Stimulated activated naive B cell treated with anti-CD40 and anti-IgM and Interleukin-4, amounts not matched to agents 10 μg/mL and 1 μg/mL and 100 μg/mL, for 72 hours (primary cell): ENCODE data around the gene QKI.

Experiments
- ATAC-seq, 2 donors: fragments of 150-1000 bp; cut with Tn5 transposase; replicated peaks; 2 replicates each; pipeline ENCODE4 v1.10.0; 2021; ENCODE audit warnings: moderate library complexity in 1 of 2
- DNase-seq: peaks from one replicate; pipeline ENCODE4 v3.0.0; 2021
- H3K27ac Mint-ChIP-seq: one replicate; pipeline ENCODE4 v1.8.0; 2022; ENCODE audit warnings: mild to moderate bottlenecking, mixed read lengths
- H3K27me3 Mint-ChIP-seq, 2 donors: one replicate each; pipeline ENCODE4 v1.8.0; 2022; ENCODE audit warnings: mixed read lengths in 2 of 2
- H3K36me3 Mint-ChIP-seq, 2 donors: one replicate each; pipeline ENCODE4 v1.8.0; 2022; ENCODE audit warnings: mixed read lengths in 2 of 2, mild to moderate bottlenecking in 1 of 2
- H3K4me1 Mint-ChIP-seq, 2 donors: one replicate each; pipeline ENCODE4 v1.8.0; 2022; ENCODE audit warnings: mixed read lengths in 2 of 2, mild to moderate bottlenecking in 1 of 2
- H3K4me3 Mint-ChIP-seq, 2 donors: one replicate each; pipeline ENCODE4 v1.8.0; 2022; ENCODE audit warnings: mild to moderate bottlenecking in 2 of 2, mixed read lengths in 2 of 2, moderate library complexity in 1 of 2
- H3K9me3 Mint-ChIP-seq, 2 donors: one replicate each; pipeline ENCODE4 v1.8.0; 2022; ENCODE audit warnings: mixed read lengths in 2 of 2, mild to moderate bottlenecking in 1 of 2

Gene QKI

DNA sequence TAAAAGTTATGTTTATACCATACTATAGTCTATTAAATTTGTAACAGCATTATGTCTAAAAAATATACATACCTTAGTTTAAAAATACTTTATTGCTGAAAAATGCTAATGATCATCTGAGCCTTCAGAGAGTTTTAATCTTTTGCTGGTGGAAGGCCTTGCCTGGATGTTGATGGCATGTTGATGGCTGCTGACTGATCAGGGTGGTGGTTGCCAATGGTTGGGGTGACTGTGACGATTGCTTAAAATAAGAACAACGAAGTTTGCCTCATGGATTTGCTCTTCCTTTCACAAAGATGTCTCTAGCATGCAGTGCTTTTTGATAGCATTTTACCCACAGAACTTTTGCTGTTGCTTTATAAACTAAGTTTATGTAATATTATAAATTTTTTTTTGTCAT is 68.6 kb downstream of the QKI start:
- H3K27ac Mint-ChIP-seq: no peak overlapping the region
- peaks cover 18 to 63% of the 10 kb centered on the region in 2 donors for H3K4me1 Mint-ChIP-seq
- DNase-seq (no peak), ATAC-seq (no peak)
- peaks cover 14 to 40% of the 10 kb centered on the region in 2 donors for H3K36me3 Mint-ChIP-seq
- H3K27me3 Mint-ChIP-seq: no peaks in the 10 kb centered on the region
- no peaks in the 10 kb centered on the region for H3K9me3 Mint-ChIP-seq
- no peak overlapping the region for H3K4me3 Mint-ChIP-seq

DNA sequence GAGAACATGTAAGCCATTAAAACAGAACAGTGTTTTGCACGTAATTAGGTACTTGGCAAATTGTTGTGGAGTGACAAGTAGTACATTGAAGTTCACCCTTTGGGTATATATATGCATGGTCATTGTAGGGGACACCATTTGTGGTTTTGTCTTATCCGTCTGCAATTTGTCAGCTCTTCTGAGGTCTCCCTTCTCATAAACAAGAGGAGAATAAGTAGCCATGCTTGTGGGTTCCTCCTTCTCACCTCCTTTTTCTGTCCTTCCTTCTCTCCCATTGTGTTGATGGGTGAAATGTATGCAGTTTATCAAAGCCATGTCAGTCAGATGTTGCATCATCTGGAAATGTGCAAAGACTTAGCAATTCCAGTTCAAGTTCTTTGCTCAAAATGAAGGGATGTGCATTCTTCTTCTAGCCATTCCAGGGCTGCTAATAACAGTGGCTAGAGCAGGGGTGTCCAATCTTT is 70.9 kb downstream of the QKI start:
- Mint-ChIP-seq H3K36me3 (peaks cover 13 to 33% of the 10 kb centered on the region in 2 donors), H3K27me3 (no peaks in the 10 kb centered on the region), H3K27ac (no peak overlapping the region), H3K4me3 (no peak overlapping the region), H3K9me3 (no peaks in the 10 kb centered on the region), H3K4me1 (peaks cover 25 to 75% of the 10 kb centered on the region in 2 donors)
- DNase-seq: no peak
- no peak for ATAC-seq

DNA sequence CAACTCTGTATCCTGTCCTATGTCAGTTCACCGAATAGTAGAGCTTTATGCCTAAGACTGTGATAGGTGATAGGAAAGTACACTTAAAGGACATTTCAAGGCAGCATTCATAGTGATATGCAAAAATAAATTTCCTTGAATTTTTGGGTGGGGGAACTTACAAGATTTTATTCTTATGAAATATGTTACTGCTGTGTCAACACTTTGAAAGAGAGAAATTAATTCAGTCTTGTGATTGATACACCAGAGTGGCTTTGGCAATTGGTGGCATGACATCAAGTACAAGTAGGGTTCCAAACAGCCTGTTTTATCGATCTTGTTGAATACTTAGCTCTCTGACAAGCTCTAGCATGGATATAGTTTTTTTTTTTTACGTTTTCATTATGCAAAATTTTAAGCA is 72.3 kb downstream of the QKI start:
- Mint-ChIP-seq H3K36me3 (peaks cover 11 to 24% of the 10 kb centered on the region in 2 donors), H3K27me3 (no peaks in the 10 kb centered on the region), H3K4me1 (peaks cover 27 to 70% of the 10 kb centered on the region in 2 donors), H3K9me3 (no peaks in the 10 kb centered on the region), H3K27ac (no peak overlapping the region), H3K4me3 (no peak overlapping the region)
- DNase-seq: no peak
- no peak for ATAC-seq

DNA sequence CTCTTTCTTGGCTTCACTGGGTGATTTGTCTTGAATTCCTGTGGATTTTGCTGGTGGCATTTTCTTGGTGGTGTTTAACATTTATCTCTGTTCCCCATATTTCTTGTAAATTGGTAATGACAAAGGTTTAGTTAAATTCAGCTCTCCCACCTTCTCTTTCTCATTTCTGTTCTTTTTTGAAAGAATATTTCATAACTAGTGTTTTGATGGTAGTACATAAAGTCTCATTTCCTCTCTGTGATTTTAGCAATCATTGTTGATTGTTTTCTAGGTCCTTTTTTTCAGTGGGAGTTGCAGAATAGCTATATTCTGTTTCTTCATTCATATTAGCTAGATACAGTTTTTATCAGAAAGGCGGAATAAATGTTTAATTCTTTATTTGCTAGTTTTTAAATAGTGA is 73.1 kb downstream of the QKI start:
- Mint-ChIP-seq H3K4me1 (peaks cover 27 to 70% of the 10 kb centered on the region in 2 donors), H3K27ac (no peak overlapping the region), H3K27me3 (no peaks in the 10 kb centered on the region), H3K4me3 (no peak overlapping the region), H3K9me3 (no peaks in the 10 kb centered on the region), H3K36me3 (peaks cover 11 to 21% of the 10 kb centered on the region in 2 donors)
- DNase-seq: no peak
- no peak for ATAC-seq

DNA sequence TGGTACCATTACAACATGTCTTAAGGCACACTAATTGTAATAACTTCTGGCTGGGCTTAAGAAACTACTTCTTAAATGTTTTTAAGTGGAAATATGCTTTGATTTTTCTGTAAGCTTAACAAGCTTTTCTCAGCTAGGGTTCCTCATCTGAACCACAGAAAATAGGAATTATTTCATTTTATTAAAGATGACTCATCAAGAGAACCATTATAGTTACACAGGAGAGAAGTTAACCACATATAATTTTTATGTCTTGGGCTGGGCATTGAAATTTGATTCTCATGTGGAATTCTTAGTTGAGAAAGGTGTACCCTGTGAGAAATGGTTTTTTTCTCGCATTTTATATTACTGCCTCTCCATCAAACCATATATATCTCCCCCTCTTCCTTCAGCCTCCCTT is 75.1 kb downstream of the QKI start:
- H3K27ac Mint-ChIP-seq: no peak overlapping the region
- peaks cover 27 to 62% of the 10 kb centered on the region in 2 donors for H3K4me1 Mint-ChIP-seq
- DNase-seq (no peak), ATAC-seq (no peak)
- H3K4me3 Mint-ChIP-seq: no peak overlapping the region
- no peaks in the 10 kb centered on the region for H3K9me3 Mint-ChIP-seq
- peaks cover 6 to 18% of the 10 kb centered on the region in 2 donors for H3K36me3 Mint-ChIP-seq
- H3K27me3 Mint-ChIP-seq: no peaks in the 10 kb centered on the region

DNA sequence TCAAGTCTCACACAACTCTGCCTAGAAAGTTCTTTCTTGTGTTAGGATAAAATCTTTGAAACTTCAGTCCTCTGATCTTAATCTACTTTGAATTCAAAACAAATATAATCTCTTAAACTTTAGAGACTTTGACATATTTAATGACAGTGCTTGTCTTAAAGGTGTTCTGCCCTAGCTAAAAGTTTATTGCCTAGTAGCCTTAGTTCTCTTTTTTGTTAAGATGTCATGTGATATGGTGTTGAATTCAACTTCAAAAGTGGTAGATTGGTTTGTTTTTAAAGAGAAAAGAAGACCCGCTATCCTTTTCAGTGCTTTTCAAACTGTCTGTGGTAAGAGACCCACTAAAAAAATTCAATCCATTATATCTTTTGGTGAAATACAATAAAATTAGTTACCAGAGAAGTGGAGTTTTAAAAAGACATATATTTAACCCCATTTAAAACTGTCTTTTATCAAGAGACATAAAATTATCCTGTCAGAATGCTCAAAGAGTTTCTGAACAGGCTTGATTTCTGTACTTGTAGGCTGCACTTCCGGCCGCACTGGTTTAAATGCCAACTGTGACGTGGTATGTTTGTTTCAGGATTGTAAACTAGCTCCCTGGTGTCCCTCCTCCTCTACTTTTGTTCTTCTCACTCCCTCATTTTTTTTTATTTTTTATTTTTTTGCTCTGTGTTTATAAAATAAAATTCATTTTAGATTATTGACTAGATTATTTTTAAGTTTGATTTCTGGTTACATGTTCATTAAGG is 76.5 kb downstream of the QKI start:
- Mint-ChIP-seq H3K27me3 (no peaks in the 10 kb centered on the region), H3K9me3 (no peaks in the 10 kb centered on the region), H3K36me3 (peaks cover 5 to 16% of the 10 kb centered on the region in 2 donors), H3K27ac (no peak overlapping the region), H3K4me1 (peaks cover 22 to 60% of the 10 kb centered on the region in 2 donors), H3K4me3 (no peak overlapping the region)
- no peak for ATAC-seq
- no peak for DNase-seq

DNA sequence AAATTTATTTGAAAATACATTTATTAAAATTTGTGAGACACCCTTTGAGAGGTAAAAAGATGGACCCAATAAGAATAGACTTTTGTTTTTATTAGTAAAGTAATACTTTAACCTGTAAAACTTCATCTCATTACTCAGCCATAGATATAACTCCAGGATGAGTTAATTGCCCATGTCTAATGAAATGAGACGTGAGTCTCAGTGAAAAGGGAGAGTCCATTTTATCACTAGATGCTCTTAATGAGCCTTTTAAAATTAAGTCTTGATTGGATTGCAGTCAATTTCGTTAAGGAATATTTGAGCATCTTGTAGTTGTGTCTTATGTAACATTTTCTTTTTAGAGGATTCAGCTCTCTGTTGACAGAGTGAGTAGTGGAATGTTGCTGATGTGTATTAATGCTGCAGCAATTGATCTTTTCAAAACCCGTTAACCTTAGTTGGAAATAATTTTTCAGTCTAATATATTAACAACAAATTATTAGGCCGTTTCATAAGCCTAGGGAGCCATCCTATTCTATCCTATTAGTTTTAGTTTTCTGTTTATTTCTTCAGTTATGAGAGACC is 77.3 kb downstream of the QKI start:
- Mint-ChIP-seq H3K4me1 (peaks cover 28 to 60% of the 10 kb centered on the region in 2 donors), H3K27me3 (no peaks in the 10 kb centered on the region), H3K4me3 (no peak overlapping the region), H3K27ac (no peak overlapping the region), H3K36me3 (peaks cover 5 to 18% of the 10 kb centered on the region in 2 donors), H3K9me3 (no peaks in the 10 kb centered on the region)
- DNase-seq (no peak), ATAC-seq (no peak)

DNA sequence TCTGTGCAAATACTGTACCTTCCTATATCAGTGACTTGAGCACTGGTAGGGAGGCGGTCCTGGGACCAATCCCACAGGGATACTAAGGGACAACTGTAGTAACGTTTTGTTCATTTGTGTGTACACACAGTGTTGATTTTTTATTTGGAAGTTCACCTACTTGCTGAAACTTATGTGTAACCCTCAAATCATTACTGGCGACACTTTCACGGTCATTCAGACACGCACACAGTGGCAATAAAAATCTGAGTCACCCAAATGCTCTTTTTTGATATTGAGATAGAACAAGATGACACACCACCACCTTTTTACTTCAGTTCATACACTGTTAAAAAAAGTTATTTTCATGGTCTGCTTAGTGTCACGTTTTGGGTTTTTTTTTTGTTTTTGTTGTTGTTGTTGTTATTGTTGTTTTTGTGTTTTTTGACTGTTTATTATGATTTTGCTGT is 79.8 kb downstream of the QKI start:
- Mint-ChIP-seq H3K9me3 (peaks cover 0 to 2% of the 10 kb centered on the region in 2 donors), H3K27me3 (no peaks in the 10 kb centered on the region), H3K4me3 (no peak overlapping the region), H3K36me3 (peaks cover 5 to 19% of the 10 kb centered on the region in 2 donors), H3K27ac (no peak overlapping the region), H3K4me1 (peaks cover 21 to 46% of the 10 kb centered on the region in 2 donors)
- DNase-seq: no peak
- ATAC-seq: no peak

DNA sequence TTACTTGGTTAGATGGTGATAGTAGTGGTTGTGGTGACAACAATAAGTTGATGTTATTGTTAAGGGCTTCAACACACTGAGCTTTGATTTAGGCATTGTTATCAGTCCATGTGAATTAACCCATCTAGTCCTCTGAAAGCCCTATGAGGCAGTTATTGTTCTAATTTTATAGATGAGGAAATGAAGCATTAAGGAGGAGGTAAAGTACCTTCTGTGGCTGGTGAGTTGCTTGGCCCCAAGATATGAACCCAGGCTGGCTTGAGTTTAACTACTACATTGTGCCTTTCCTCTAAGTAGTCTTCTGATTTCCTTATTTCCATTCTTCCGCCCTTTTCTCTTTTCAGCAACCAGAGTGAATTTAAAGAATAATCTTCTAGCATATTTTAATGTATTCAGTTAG is 81.7 kb downstream of the QKI start:
- Mint-ChIP-seq H3K27me3 (no peaks in the 10 kb centered on the region), H3K9me3 (peaks cover 5 to 7% of the 10 kb centered on the region in 2 donors), H3K4me1 (peaks cover 18 to 28% of the 10 kb centered on the region in 2 donors), H3K36me3 (peaks cover 3 to 19% of the 10 kb centered on the region in 2 donors), H3K27ac (no peak overlapping the region), H3K4me3 (no peak overlapping the region)
- no peak for DNase-seq
- ATAC-seq: peak; percentile 73 to 78

DNA sequence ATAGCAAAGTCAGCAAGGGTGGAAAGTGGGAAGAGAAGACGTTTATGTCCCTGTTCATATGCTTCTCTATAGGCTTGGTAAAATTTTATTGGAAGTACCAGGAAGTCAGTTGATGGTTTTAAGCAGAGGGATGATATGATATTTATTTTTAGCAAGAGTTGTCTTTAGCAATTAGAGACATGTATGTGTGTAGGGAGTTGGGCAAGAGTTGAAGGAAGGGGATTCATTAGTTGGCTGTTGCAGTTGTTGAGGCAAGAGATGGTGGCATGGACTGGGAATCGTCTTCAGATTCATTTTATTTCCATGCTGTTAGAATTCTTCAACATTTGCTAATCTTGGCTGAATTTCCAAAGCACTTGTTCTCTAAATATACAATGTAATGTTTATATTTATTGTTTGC is 85.6 kb downstream of the QKI start:
- DNase-seq: no peak
- peaks cover 16 to 24% of the 10 kb centered on the region in 2 donors for H3K4me1 Mint-ChIP-seq
- H3K36me3 Mint-ChIP-seq: peaks cover 20 to 36% of the 10 kb centered on the region in 2 donors
- H3K27ac Mint-ChIP-seq: peak overlapping the region; percentile 16
- H3K4me3 Mint-ChIP-seq: no peak overlapping the region
- peaks cover 15 to 17% of the 10 kb centered on the region in 2 donors for H3K9me3 Mint-ChIP-seq
- no peak for ATAC-seq
- no peaks in the 10 kb centered on the region for H3K27me3 Mint-ChIP-seq

DNA sequence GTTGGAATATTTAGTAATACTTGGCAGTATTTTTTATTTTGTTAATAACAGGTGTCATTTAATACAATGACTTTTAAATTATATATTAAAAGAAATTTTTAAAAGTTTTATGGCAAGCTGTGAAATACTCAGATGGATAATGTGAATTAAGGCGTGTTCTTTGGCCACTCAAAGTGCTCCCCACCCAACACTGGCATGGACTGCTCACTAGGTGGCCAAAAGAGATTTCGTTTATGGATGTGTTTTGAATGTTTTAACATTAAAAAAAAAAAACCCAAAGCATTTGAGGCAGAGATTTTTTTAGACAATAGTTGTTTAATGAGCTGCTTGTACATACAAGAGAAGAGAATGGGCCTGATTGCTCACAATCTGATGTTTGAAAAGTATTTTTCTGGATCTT is 86.5 kb downstream of the QKI start:
- ATAC-seq (no peak), DNase-seq (no peak)
- H3K36me3 Mint-ChIP-seq: peaks cover 29 to 45% of the 10 kb centered on the region in 2 donors
- H3K27ac Mint-ChIP-seq: no peak overlapping the region
- no peaks in the 10 kb centered on the region for H3K27me3 Mint-ChIP-seq
- H3K4me1 Mint-ChIP-seq: peaks cover 18 to 19% of the 10 kb centered on the region in 2 donors
- H3K4me3 Mint-ChIP-seq: no peak overlapping the region
- H3K9me3 Mint-ChIP-seq: peaks cover 17 to 19% of the 10 kb centered on the region in 2 donors

DNA sequence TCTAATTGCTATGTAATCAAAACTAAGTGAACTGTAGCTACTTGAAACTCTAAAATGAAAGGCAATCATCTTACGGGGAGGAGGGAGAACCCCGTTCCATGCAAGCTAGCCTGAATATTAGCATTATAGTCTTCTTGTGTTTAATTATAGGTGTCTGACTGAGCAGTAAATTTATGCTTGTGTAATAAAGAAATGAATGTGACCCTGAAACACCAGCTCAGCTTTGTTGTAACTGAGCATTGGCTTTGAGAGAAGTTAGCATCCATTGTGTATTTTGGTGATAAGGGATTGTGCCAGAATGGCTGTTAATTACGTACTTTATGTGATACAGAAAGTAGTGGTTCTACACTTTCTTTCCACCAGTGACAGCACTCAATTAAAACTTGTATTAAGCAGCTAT is 86.9 kb downstream of the QKI start:
- Mint-ChIP-seq H3K36me3 (peaks cover 31 to 47% of the 10 kb centered on the region in 2 donors), H3K4me1 (peaks cover 14 to 15% of the 10 kb centered on the region in 2 donors), H3K27ac (no peak overlapping the region), H3K9me3 (peaks cover 17 to 19% of the 10 kb centered on the region in 2 donors), H3K27me3 (no peaks in the 10 kb centered on the region), H3K4me3 (no peak overlapping the region)
- ATAC-seq (no peak), DNase-seq (no peak)

DNA sequence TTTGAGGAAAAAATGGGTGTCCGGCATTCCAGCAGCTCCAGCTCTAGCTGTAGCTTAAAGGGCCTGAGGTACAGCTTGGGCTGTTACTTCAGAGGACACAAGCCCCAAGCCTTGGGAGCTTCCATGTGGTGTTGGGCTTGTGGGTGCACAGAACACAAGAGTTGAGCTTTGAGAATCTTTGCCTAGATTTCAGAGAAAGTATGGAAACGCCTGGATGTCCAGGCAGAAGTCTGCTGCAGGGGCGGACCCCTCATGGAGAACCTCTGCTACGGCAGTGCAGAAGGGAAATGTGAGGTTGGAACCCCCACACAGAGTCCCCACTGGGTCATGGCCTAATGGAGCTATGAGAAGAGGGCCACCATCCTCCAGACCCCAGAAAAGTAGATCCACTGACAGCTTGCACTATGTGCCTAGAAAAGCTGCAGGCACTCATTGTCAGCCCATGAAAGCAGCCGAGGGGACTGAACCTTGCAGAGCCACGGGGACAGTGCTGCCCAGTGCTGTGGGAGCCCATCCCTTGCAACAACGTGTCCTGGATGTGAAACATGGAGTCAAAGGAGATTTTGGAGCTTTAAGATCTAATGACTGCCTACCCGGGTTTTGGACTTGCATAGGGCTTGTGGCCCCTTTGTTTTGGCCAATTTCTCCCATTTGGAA is 90.6 kb downstream of the QKI start:
- H3K27ac Mint-ChIP-seq: no peak overlapping the region
- DNase-seq (no peak), ATAC-seq (no peak)
- peaks cover 18 to 22% of the 10 kb centered on the region in 2 donors for H3K9me3 Mint-ChIP-seq
- no peaks in the 10 kb centered on the region for H3K27me3 Mint-ChIP-seq
- H3K4me1 Mint-ChIP-seq: peaks cover 4 to 6% of the 10 kb centered on the region in 2 donors
- peaks cover 36 to 52% of the 10 kb centered on the region in 2 donors for H3K36me3 Mint-ChIP-seq
- no peak overlapping the region for H3K4me3 Mint-ChIP-seq

DNA sequence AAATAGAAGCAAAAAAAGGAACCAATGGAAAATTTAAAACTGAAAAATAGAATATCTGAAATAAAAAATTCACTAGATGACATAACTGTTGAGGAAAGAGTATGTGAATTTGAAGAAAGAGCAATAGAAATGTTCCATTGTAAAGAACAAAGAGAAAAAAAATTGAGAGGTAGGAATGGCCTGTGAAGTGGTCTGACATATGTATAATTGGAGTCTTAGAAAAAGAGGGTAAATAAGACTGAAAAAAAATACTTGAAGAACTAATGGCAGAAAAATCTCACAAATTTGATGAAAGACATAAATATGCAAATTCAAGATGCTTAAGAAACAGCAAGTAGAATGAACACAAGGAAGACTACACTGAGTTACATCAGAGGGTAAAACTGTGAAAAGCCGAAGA is 93.4 kb downstream of the QKI start:
- Mint-ChIP-seq H3K4me3 (no peak overlapping the region), H3K4me1 (peaks cover 2% of the 10 kb centered on the region in 2 donors), H3K9me3 (peaks cover 18 to 19% of the 10 kb centered on the region in 2 donors), H3K27me3 (no peaks in the 10 kb centered on the region), H3K36me3 (peaks cover 33 to 46% of the 10 kb centered on the region in 2 donors), H3K27ac (no peak overlapping the region)
- ATAC-seq: no peak
- DNase-seq: no peak
